SK-N-SH (cell line): ENCODE measurements around the gene FYN. TPM values are rescaled to one million over a fixed set of nuclear protein-coding genes. Genes with fewer than 3 reads are reported as not detected.

Experiments
- CTCF ChIA-PET: fragments of 300-600, 350-600 bp; formaldehyde crosslinking; extraction: SDS; loops from one replicate; lab custom pipeline; 2021; lab: Yijun Ruan, JAX
- POLR2A ChIA-PET: fragments of 350-600 bp; sonication (Branson Sonifier 250); formaldehyde crosslinking; extraction: SDS; loops from one replicate; lab custom pipeline; 2020; ENCODE audit warnings: antibody characterized with exemption, inconsistent platforms; lab: Yijun Ruan, JAX
- DNase-seq: peaks from one replicate; pipeline ENCODE4 v3.0.0; 2012
- H2AFZ ChIP-seq: fragments of 200-600 bp; sonication (generic); 2 replicates; pipeline ENCODE4 v1.8.1; 2016; ENCODE audit warnings: antibody characterized with exemption, mild to moderate bottlenecking, low read depth
- H3F3A ChIP-seq: fragments of 200-600 bp; sonication (generic); replicated peaks from 2 replicates; pipeline ENCODE3; 2016; ENCODE audit warnings: antibody characterized with exemption, mild to moderate bottlenecking; ENCODE audit not compliant: insufficient read depth
- H3K27ac ChIP-seq, 2 experiments: fragments of 200-500 bp in 1 of 2; fragments of 200-600 bp in 1 of 2; sonication (Bioruptor generic) in 1 of 2; sonication (generic), shearing (Covaris generic) in 1 of 2; 2 replicates each; pipeline versions ENCODE4 v1.5.1 to v1.6.1; 2014 to 2016; ENCODE audit warnings: low read depth in 2 of 2, inconsistent platforms in 1 of 2, low read length in 1 of 2, mild to moderate bottlenecking in 1 of 2, mixed read lengths in 1 of 2
- H3K27me3 ChIP-seq: fragments of 200-600 bp; sonication (generic), shearing (Covaris generic); 2 replicates; pipeline ENCODE4 v1.6.1; 2016; ENCODE audit warnings: mixed run types; ENCODE audit not compliant: insufficient read depth
- H3K36me3 ChIP-seq, 2 experiments: fragments of 200-500 bp in 1 of 2; fragments of 200-600 bp in 1 of 2; sonication (Bioruptor generic) in 1 of 2; sonication (generic) in 1 of 2; replicated peaks in 1 of 2; 2 replicates each; pipeline versions ENCODE3 to v1.5.1; 2014 to 2016; ENCODE audit warnings: low read length in 1 of 2, mild to moderate bottlenecking in 1 of 2; ENCODE audit not compliant: insufficient read depth in 2 of 2, control insufficient read depth in 1 of 2
- H3K4me1 ChIP-seq, 2 experiments: fragments of 200-500 bp in 1 of 2; fragments of 200-600 bp in 1 of 2; sonication (Bioruptor generic) in 1 of 2; sonication (generic), shearing (Covaris generic) in 1 of 2; 2 replicates each; pipeline versions ENCODE4 v1.5.1 to v1.6.1; 2014 to 2016; ENCODE audit warnings: low read depth in 1 of 2, low read length in 1 of 2, mixed run types in 1 of 2; ENCODE audit not compliant: insufficient read depth in 2 of 2, control insufficient read depth in 1 of 2
- H3K4me2 ChIP-seq: fragments of 200-600 bp; sonication (generic), shearing (Covaris generic); 2 replicates; pipeline ENCODE4 v1.6.1; 2017; ENCODE audit warnings: mixed run types
- H3K4me3 ChIP-seq, 2 experiments: fragments of 200-500 bp in 1 of 2; fragments of 200-600 bp in 1 of 2; sonication (Bioruptor generic) in 1 of 2; sonication (generic), shearing (Covaris generic) in 1 of 2; 2 replicates each; pipeline versions ENCODE4 v1.5.1 to v1.8.1; 2014 to 2016; ENCODE audit warnings: low read depth in 2 of 2, inconsistent platforms in 1 of 2, low read length in 1 of 2, mild to moderate bottlenecking in 1 of 2, mixed read lengths in 1 of 2, moderate library complexity in 1 of 2
- H3K79me2 ChIP-seq: fragments of 200-600 bp; sonication (generic); 2 replicates; pipeline ENCODE4 v1.8.1; 2017; ENCODE audit warnings: mild to moderate bottlenecking; ENCODE audit not compliant: insufficient read depth
- H3K9ac ChIP-seq: fragments of 200-600 bp; sonication (generic); 2 replicates; pipeline ENCODE4 v1.6.1; 2017; ENCODE audit warnings: mixed run types
- H3K9me2 ChIP-seq: fragments of 200-600 bp; sonication (generic); 2 replicates; pipeline ENCODE4 v1.6.1; 2017; ENCODE audit warnings: mixed run types
- H3K9me3 ChIP-seq: fragments of 200-600 bp; sonication (generic); 2 replicates; pipeline ENCODE4 v1.6.1; 2017; ENCODE audit warnings: mixed run types, mild to moderate bottlenecking, moderate library complexity
- H4K20me1 ChIP-seq: fragments of 200-600 bp; sonication (generic); 2 replicates; pipeline ENCODE4 v1.6.1; 2017; ENCODE audit warnings: mild to moderate bottlenecking, mixed run types; ENCODE audit not compliant: insufficient read depth
- FOXM1 ChIP-seq: IDR thresholded peaks from 2 replicates; pipeline ENCODE4 v1.4.0; 2012; ENCODE audit warnings: low read depth, mild to moderate bottlenecking
- RAD21 ChIP-seq: IDR thresholded peaks from 2 replicates; pipeline ENCODE4 v1.6.1; 2012; ENCODE audit warnings: mild to moderate bottlenecking, low read length
- SMC3 ChIP-seq: IDR thresholded peaks from 2 replicates; pipeline ENCODE4 v1.6.1; 2012; ENCODE audit warnings: low read depth, low read length, improper control_type of control experiment
- TAF1 ChIP-seq: IDR thresholded peaks from 2 replicates; pipeline ENCODE4 v1.6.1; 2012; ENCODE audit warnings: low read depth, mild to moderate bottlenecking, low read length, moderate library complexity, borderline replicate concordance
- USF1 ChIP-seq: IDR thresholded peaks from 2 replicates; pipeline ENCODE4 v1.4.0; 2012; ENCODE audit warnings: low read depth, borderline replicate concordance
- YY1 ChIP-seq: IDR thresholded peaks from 2 replicates; pipeline ENCODE4 v1.4.0; 2012; ENCODE audit warnings: low read depth, mild to moderate bottlenecking
- WGBS: methylation state at CpG from one replicate; pipeline ENCODE4 v1.1.6; 2017; ENCODE audit warnings: low lambda C conversion rate; 5-methylcytosine and 5-hydroxymethylcytosine counted together
- polyA plus RNA-seq, 3 experiments: library from polyadenylated mRNA; depleted of rRNA; stranded (reverse); fragments of >200 nt; gene quantifications; 2 replicates each; pipeline ENCODE4 v1.2.3, GENCODE V29; 2012
- TF ChIP-seq, protein P1 (sequence below): IDR thresholded peaks from 2 replicates; pipeline ENCODE4 v1.4.0; 2012; ENCODE audit warnings: low read depth

The FYN gene
- polyA plus RNA-seq, 1 of the 3 experiments (the other 2 are of a cell fraction): 31.0 TPM

GRCh38 chr6:111610548-111611172, 262.6 kb downstream of the FYN start:
- 96% methylated on average over 2 of the region's 2 CpGs for WGBS

More at GRCh38 chr6:111610548-111611172, 262.6 kb downstream of the FYN start:
- H3K27ac ChIP-seq: no peak overlapping the region
- H3K9ac ChIP-seq: no peak overlapping the region
- TF ChIP-seq RAD21 (no peak), FOXM1 (no peak), TAF1 (no peak), YY1 (no peak), SMC3 (no peak), USF1 (no peak)
- TF ChIP-seq, protein P1, sequence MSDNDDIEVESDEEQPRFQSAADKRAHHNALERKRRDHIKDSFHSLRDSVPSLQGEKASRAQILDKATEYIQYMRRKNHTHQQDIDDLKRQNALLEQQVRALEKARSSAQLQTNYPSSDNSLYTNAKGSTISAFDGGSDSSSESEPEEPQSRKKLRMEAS: no peak
- H3K9me2 ChIP-seq: no peaks in the 10 kb centered on the region
- H3K27me3 ChIP-seq: no peaks in the 10 kb centered on the region
- CTCF ChIA-PET: no interaction called here
- no peaks in the 10 kb centered on the region for H4K20me1 ChIP-seq
- H3K36me3 ChIP-seq: no peaks in the 10 kb centered on the region
- no peaks in the 10 kb centered on the region for H3K4me1 ChIP-seq
- DNase-seq: no peak
- no peaks in the 10 kb centered on the region for H3K79me2 ChIP-seq
- H3K4me3 ChIP-seq: no peak overlapping the region
- POLR2A ChIA-PET: no interaction called here
- H3F3A ChIP-seq: no peaks in the 10 kb centered on the region
- no peak overlapping the region for H3K4me2 ChIP-seq
- H2AFZ ChIP-seq: no peak overlapping the region
- no peaks in the 10 kb centered on the region for H3K9me3 ChIP-seq

Other genes with a start within 250 kb of the FYN start
- gene CCN6, start 180.7 kb upstream of the FYN start, polyA plus RNA-seq (2012; rRNA removed): not detected in 2 replicates
- gene TUBE1, start 214.0 kb upstream of the FYN start, polyA plus RNA-seq (2012; rRNA removed): 11.9 and 14.6 TPM in 2 replicates
- 15.9 and 20.6 TPM in 2 replicates for gene FAM229B, start 214.1 kb upstream of the FYN start, polyA plus RNA-seq (2012; rRNA removed)